B cell (primary cell): ENCODE measurements around the gene AURKA.

ENCODE experiments used
- CTCF ChIP-seq: fragments of 200-600 bp; IDR thresholded peaks from one replicate; pipeline ENCODE4 v1.8.0; 2022; ENCODE audit warnings: antibody characterized with exemption, mild to moderate bottlenecking
- EZH2 ChIP-seq: IDR thresholded peaks from 2 replicates; pipeline ENCODE4 v1.6.1; 2012; ENCODE audit warnings: borderline replicate concordance, low read depth, mild to moderate bottlenecking, moderate library complexity, low read length; ENCODE audit not compliant: insufficient read depth, poor library complexity, severe bottlenecking

- TF ChIP-seq CTCF (no peak), EZH2 (no peak)
Measured at GRCh38 chr20:56395166-56395565, 3.2 kb upstream of the AURKA start.
